Progenitor cell of endocrine pancreas (in vitro differentiated cells): Measurements from ENCODE around the gene GJB5. TPM values are rescaled to one million over a fixed set of nuclear protein-coding genes. Genes with fewer than 3 reads are reported as not detected.
A peak's percentile ranks its signal among the peaks of the same experiment; 100 is the strongest.

Source experiments
- DNase-seq: peaks from one replicate; pipeline ENCODE4 v3.0.0; 2021; ENCODE audit warnings: low spot score; ENCODE audit not compliant: unreplicated experiment
- H3K27ac Mint-ChIP-seq: 2 replicates; pipeline ENCODE4 v1.8.0; 2021; ENCODE audit warnings: mild to moderate bottlenecking, moderate library complexity, mixed read lengths
- H3K27me3 Mint-ChIP-seq: 2 replicates; pipeline ENCODE4 v1.8.0; 2021; ENCODE audit warnings: mixed read lengths
- H3K36me3 Mint-ChIP-seq: 2 replicates; pipeline ENCODE4 v1.8.0; 2022; ENCODE audit warnings: mixed read lengths; ENCODE audit not compliant: insufficient read depth
- H3K4me1 Mint-ChIP-seq: 2 replicates; pipeline ENCODE4 v1.8.0; 2021; ENCODE audit warnings: low read depth, mixed read lengths
- H3K4me3 Mint-ChIP-seq: 2 replicates; pipeline ENCODE4 v1.8.0; 2021; ENCODE audit warnings: low read depth, mild to moderate bottlenecking, moderate library complexity, mixed read lengths
- H3K9me3 Mint-ChIP-seq: 2 replicates; pipeline ENCODE4 v1.8.0; 2021; ENCODE audit warnings: low read depth, mixed read lengths
- total RNA-seq: library from RNA; stranded (reverse); gene quantifications from 2 replicates; pipeline ENCODE4 v1.2.1, GENCODE V29; 2021
- TF ChIP-seq, protein P1 (sequence below): fragments of 200-600 bp; sonication (generic); IDR thresholded peaks from one replicate; pipeline ENCODE4 v1.5.0; 2021; ENCODE audit warnings: antibody characterized with exemption, mild to moderate bottlenecking; ENCODE audit not compliant: unreplicated experiment

The GJB5 gene
- total RNA-seq, 1 donor from 2014 or later = not detected

DNA sequence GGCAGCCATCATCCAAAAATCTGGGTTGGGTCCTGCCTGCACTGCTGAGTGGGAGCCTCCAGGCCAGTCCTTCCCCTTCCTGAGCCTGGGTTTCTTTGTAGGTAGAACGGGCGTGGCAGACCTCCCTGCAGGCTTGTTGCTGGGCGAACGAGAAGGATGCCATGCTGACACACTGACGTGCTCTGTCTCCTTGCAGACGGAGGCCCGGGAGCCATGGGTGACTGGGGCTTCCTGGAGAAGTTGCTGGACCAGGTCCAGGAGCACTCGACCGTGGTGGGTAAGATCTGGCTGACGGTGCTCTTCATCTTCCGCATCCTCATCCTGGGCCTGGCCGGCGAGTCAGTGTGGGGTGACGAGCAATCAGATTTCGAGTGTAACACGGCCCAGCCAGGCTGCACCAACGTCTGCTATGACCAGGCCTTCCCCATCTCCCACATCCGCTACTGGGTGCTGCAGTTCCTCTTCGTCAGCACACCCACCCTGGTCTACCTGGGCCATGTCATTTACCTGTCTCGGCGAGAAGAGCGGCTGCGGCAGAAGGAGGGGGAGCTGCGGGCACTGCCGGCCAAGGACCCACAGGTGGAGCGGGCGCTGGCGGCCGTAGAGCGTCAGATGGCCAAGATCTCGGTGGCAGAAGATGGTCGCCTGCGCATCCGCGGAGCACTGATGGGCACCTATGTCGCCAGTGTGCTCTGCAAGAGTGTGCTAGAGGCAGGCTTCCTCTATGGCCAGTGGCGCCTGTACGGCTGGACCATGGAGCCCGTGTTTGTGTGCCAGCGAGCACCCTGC, 39.3 kb downstream of the GJB5 start:
- DNase-seq = no peak
- Mint-ChIP-seq H3K36me3 (peaks cover 19% of the 10 kb centered on the region), H3K4me3 (peak overlapping the region; percentile 71), H3K27me3 (peaks cover 28% of the 10 kb centered on the region), H3K27ac (no peak overlapping the region), H3K9me3 (no peaks in the 10 kb centered on the region), H3K4me1 (peaks cover 45% of the 10 kb centered on the region)
- TF ChIP-seq, protein P1, sequence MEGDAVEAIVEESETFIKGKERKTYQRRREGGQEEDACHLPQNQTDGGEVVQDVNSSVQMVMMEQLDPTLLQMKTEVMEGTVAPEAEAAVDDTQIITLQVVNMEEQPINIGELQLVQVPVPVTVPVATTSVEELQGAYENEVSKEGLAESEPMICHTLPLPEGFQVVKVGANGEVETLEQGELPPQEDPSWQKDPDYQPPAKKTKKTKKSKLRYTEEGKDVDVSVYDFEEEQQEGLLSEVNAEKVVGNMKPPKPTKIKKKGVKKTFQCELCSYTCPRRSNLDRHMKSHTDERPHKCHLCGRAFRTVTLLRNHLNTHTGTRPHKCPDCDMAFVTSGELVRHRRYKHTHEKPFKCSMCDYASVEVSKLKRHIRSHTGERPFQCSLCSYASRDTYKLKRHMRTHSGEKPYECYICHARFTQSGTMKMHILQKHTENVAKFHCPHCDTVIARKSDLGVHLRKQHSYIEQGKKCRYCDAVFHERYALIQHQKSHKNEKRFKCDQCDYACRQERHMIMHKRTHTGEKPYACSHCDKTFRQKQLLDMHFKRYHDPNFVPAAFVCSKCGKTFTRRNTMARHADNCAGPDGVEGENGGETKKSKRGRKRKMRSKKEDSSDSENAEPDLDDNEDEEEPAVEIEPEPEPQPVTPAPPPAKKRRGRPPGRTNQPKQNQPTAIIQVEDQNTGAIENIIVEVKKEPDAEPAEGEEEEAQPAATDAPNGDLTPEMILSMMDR = no peak

DNA sequence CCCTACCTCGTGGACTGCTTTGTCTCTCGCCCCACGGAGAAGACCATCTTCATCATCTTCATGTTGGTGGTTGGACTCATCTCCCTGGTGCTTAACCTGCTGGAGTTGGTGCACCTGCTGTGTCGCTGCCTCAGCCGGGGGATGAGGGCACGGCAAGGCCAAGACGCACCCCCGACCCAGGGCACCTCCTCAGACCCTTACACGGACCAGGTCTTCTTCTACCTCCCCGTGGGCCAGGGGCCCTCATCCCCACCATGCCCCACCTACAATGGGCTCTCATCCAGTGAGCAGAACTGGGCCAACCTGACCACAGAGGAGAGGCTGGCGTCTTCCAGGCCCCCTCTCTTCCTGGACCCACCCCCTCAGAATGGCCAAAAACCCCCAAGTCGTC, 39.9 kb downstream of the GJB5 start:
- H3K36me3 Mint-ChIP-seq = peaks cover 19% of the 10 kb centered on the region
- no peak for DNase-seq

DNA sequence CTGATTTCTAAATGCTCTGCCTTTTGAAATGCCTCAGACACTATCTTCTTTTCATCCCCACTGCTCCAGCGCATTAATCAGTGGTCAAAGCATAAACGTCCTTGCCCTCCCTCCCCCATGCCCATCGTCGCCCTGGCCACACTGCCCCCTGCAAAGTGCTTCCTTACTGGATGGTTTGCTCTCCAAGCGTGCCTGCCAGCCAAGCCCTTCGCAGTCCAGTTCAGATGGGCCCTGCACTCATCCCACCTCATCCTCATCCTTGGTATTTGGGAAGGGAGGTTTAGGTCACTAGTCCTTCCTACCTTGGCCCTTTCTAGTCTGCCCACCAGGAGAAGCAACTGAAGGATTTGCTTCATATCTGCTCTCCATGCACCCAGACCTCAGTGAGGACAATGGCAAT, 41.1 kb downstream of the GJB5 start:
- peak overlapping the region; percentile 71 for H3K4me3 Mint-ChIP-seq
- no peak for DNase-seq
- H3K4me1 Mint-ChIP-seq = peaks cover 45% of the 10 kb centered on the region
- no peaks in the 10 kb centered on the region for H3K9me3 Mint-ChIP-seq
- H3K27me3 Mint-ChIP-seq = peaks cover 21% of the 10 kb centered on the region
- peaks cover 19% of the 10 kb centered on the region for H3K36me3 Mint-ChIP-seq
- H3K27ac Mint-ChIP-seq = no peak overlapping the region
- TF ChIP-seq, protein P1 = no peak

More for the DNA sequence above, 39.9 kb downstream of the GJB5 start:
- Mint-ChIP-seq H3K27ac (no peak overlapping the region), H3K4me3 (peak overlapping the region; percentile 71), H3K9me3 (no peaks in the 10 kb centered on the region), H3K27me3 (peaks cover 26% of the 10 kb centered on the region), H3K4me1 (peaks cover 45% of the 10 kb centered on the region)
- TF ChIP-seq, protein P1 = no peak

DNA sequence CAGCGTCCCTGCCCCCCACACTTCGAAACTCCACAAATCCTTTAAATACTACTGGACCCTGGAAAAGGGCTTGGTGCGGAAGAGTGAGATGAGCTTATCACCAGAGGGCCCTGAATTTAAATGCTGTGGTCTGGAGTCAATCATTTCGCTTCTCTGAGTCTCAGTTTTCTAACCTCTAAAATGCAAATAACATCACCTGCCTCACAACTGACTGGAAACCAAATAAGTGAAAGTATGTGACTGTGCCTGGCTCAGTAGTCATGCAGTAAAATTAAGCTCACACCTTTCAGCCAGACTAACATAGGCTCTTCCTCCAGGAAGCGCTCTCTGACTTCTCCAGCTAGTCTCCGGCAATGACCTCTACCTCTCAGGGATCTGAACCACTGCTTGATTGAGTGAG, 42.1 kb downstream of the GJB5 start:
- Mint-ChIP-seq H3K27me3 (peaks cover 15% of the 10 kb centered on the region), H3K4me3 (peak overlapping the region; percentile 71), H3K9me3 (no peaks in the 10 kb centered on the region), H3K36me3 (peaks cover 19% of the 10 kb centered on the region), H3K27ac (peak overlapping the region; percentile 14), H3K4me1 (peaks cover 39% of the 10 kb centered on the region)
- TF ChIP-seq, protein P1 = no peak
- DNase-seq = no peak

DNA sequence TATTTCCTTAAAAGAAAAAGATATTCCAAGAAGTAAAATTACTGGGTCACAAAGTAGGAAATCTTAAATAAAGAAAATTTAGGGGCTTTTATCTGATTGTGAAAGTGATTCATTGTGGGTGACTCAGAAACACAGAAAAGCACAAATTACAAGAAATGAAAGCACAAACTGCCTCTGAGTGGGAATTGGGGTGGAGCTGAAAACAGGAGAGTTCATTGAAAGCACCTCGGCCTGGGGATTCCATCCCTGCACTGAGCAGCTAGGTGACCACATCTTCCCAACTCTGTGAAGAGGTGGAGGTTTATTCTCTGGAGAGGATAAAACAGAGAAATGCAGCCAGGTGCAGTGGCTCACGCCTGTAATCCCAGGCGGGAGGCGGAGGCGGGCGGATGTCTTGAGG, 45.4 kb downstream of the GJB5 start:
- Mint-ChIP-seq H3K4me1 (peaks cover 22% of the 10 kb centered on the region), H3K27ac (no peak overlapping the region), H3K27me3 (peaks cover 8% of the 10 kb centered on the region), H3K36me3 (peaks cover 14% of the 10 kb centered on the region), H3K9me3 (peaks cover 8% of the 10 kb centered on the region), H3K4me3 (no peak overlapping the region)
- DNase-seq = no peak
- TF ChIP-seq, protein P1 = no peak
